GM12872 (cell line): ENCODE data around the gene GPS1.

ENCODE experiments used
- CTCF ChIP-seq: IDR thresholded peaks from 3 replicates; pipeline ENCODE4 v1.5.1; 2011; ENCODE audit warnings: low read depth, mild to moderate bottlenecking, low read length, moderate library complexity; ENCODE audit not compliant: insufficient read depth

Gene GPS1

DNA sequence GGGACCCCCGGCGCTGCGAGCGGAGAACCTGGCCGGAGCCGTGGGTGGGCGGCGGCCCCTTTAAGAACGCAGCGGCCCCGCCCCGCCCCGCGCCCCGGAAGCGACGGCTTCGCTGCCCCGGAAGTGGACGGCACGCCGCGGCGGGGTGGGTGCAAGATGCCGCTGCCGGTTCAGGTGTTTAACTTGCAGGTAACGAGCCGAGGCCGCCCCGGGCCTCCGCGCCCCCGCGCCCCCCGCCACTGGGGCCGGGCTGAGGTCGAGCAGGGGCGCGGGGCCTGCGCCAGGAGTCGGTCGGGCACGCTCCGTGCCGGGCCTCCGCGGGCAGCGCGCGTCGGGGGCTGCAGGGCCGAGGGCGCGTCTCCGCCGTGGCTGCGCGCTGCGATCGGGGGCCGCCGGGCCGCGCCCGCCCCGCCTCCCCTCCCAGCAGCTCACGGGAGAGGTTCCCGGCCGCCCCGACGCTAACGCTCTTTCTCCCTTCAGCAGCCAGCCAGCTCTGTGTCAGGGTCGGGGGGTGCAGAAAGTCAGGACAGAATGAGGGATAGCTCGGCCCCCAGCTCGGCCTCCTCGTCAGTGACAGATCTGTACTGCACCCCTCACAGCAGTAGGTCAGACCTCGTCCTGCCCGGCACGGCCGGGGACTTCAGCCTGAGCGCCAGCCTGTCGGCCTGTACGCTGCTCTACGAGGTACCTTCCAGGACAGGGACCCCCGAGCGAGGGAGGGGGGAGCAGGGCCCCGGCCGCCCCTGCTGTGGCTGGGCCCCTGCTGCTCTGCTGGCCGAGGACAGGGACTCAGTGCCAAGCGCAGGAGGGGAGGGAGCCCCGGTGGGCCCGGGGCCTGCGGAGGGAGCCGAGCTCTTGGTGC lies at the start of gene GPS1, which contains the start of gene RFNG:
Gene GPS1, plus strand, starts transcription at position 123 of the 862 bp plus-strand sequence. Its CDS starts 34 bp downstream, at position 157.
Gene RFNG, minus strand, starts transcription at position 36 of the 862 bp plus-strand sequence. CDS start 45 bp downstream, outside the sequence.
- no peak for TF ChIP-seq CTCF

DNA sequence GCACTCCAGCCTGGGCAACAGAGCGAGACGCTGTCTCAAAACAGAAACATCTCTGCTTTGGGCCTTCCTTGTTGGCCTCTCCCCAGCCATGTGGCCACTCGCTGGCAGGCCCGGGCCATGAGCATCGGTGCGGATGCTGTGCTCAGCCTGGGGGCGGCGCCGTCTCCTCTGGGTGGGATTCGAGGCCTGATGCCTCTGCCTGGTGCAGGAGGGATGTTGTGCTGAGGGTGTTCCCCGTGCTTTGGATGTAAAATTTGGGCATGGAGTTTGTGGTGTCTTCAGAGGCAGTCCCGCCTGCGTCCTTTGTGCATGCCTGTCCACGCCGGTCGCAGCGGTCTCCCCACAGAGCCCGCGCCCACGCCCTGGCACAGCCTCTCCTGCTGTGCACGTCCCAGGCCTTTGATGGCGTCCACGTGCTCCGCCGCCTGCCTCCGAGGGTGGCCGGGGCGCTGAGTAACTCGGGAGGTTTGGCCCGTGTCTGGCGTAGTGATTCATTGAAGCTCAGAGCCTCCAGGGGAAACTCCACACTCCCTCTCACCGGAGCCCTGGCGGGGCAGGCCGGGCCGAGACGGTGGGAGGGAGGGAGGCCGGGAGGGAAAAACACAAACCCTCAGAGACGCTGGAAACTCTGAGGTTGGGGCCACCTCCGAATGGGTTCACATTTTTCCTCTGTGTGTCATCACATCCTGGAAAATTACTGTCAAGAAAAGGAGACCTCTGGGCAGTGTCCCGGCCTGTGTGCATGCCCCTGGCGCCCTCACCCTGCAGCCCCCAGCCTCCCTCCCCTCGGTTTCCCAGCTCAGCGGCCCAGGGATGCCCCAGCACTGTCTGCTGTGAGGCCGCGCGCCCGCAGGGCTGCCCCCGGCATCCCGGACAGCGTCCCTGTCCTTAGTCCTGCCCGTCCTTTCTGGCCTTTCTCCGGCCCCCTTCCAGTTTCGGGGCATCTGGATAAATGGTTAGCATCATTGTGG lies 48.0 kb upstream of the GPS1 start:
- no peak for TF ChIP-seq CTCF

- no peak for TF ChIP-seq CTCF
Measured at GRCh38 chr17:82004517-82005455, 46.9 kb upstream of the GPS1 start.

GRCh38 chr17:82005701-82006348 lies 45.9 kb upstream of the GPS1 start:
- TF ChIP-seq CTCF = no peak

DNA sequence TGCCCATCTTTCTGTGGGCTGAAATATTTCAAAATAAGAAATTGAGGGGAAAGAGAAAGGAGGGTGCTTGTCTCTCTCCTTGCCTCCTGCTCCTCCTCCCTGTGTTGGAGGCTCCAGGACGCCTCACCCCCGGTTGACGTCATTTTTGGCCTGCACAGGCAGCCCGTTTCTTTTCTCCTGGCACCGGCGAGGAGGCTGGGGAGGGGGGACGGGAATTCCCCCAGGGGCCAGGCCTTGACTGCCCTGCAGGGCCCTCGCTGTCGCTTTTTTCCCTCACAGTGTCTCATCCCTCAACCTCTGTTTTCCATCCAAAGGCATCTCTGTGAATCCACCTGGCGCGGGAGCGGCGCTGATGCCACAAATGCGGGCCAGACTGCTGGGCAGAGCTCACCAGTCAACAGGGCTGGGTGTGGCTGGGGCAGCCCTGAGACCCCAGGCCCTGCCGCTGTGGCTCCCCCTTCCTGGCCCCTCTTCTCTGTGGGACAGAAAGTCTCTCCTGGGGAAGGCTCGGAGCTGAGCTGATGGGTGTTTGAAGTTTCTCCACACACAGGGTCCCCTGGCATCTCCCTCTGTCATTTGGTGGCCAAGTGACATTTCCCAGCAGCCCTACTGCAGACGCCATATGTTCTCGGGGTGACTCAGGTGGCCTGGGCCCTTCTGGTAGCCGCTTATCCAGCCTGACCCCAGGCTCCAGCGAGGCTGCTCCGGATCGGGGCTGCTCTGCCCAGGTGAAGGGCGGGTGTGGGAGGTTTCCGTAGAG lies 45.0 kb upstream of the GPS1 start:
- no peak for TF ChIP-seq CTCF

DNA sequence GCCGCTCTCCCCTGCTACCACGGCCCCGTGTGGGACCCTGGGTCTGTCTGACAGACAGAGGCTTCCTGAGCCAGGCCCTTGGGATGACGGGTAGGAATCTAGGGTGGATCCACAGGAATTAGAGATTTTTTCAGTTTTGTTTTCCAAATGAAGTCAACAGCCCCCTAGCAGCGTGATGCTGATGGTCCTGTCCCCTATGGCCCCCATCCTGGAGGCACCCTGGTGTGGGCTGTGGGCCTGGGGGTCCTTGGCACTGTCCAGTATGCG lies 44.5 kb upstream of the GPS1 start:
- TF ChIP-seq CTCF = no peak
